GM12891 (cell line): ENCODE measurements around the gene PPP2R5E.

ENCODE experiments used
- POLR2A ChIP-seq: IDR thresholded peaks from 2 replicates; pipeline ENCODE4 v1.6.1; 2011; ENCODE audit warnings: low read depth, low read length, control low read depth
- TAF1 ChIP-seq: IDR thresholded peaks from 2 replicates; pipeline ENCODE4 v1.6.1; 2011; ENCODE audit warnings: low read depth, low read length, control low read depth

- TF ChIP-seq TAF1 (no peak), POLR2A (no peak)
Measured at GRCh38 chr14:63444588-63444987, 98.6 kb downstream of the PPP2R5E start.
